ENCODE measurements around the gene OLIG1.

OLIG1 gene

DNA sequence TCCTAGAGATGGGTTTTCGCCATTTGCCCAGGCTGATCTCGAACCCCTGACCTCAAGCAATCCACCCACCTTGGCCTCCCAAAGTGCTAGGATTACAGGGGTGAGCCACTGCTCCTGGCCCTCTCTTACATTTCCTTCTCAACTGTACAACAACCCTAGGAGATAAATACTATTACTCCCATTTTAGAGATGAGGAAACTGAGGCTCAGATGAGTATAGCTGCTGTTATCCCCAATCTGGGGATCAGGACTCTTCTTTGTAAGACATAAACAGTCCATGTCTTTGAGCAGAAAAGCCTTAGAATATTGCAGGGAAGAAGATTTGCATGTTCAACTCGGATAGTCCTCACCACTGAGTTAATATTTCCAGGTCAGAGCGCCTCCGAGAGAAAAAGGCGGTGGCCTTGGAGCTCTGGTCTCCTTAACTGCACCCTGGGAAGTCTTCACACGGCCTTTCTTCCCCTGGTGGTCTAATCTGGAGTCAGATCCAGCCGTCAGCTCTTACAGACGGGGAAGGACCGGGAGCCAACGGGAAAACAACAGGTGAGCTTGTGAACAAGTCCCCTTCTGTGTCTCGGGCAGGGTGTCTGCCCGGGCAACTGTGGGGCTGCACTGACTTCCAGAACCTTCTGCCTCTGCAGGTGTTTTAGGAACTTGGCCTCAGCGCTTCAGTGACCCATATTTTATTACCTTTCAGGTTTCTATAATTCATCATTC is 5.9 kb upstream of the OLIG1 start:
- DNase-seq = no peak

DNA sequence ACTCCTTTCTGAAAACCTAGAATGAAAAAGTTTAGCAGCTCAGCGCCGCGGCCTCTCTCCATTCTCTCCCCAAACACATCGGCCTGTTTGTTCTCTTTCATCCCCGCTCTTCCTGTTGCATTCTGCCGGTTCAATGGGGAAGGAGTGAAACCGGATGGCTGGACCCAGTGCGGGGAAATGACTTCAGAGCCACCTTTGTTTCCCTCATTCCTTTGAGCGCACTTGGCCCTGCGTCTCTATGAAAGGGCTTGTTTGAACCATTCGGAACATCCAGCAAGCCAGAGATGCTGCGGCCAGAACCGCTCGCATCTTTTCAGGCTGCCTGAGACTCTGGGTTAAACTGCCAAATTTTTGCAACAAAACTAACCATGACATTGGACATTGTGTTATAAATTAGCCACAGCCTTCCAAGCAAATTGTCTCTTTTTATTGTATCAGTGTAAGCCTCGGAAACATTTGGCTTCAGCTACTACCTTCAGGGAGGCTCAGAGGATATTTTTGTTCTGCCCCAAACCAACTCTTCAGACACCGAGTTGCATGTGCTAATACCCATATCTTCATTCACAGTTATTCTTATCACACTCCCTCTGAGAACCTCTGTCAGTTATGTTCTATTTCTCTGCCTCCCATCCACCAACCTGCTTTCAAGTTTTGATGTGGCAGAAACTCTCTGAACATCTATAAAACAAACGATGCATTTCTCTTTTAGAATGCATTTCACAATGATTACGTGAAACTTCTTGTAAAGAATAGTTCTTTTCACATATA is 5.1 kb upstream of the OLIG1 start:
- DNase-seq = no peak

DNA sequence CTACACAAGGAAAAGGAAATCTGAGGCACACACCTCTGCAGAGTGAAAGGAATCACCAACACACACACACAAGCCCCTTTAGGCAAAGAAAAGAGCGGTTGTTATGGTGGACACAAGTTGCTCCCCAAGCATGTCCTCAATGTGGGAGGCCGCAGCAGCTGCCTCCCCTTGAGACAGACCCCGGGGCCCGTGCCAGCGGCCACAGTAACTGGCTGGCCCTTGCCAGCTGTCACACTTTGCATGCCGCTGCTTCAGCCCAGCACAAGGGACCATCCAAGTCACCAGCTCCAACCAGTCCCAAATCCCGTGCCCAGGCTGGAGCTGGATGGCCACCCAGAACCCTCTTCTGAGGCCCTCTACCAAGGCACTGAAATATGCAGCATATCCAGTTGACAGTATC is 2.9 kb upstream of the OLIG1 start:
- DNase-seq = no peak

DNA sequence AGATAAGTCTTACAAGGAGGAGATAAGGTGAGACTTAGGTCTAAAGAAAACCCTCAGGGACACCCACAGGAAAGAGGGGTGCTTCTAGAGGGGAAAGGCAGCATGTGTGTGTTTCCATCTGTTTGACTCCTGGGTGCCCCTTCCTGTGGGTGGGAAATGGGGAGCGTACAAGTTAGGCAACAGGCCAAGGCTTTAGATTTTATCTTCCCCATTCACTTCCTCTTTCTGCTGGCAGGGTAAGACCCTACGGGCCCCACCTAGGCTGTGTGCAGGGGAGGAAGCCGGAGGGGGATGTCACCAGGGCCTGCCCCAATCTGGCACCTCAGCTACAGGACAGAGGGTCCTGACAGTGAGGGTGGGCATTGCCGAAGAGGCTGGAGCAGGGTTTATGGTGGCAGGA is 2.5 kb upstream of the OLIG1 start:
- DNase-seq = no peak

DNA sequence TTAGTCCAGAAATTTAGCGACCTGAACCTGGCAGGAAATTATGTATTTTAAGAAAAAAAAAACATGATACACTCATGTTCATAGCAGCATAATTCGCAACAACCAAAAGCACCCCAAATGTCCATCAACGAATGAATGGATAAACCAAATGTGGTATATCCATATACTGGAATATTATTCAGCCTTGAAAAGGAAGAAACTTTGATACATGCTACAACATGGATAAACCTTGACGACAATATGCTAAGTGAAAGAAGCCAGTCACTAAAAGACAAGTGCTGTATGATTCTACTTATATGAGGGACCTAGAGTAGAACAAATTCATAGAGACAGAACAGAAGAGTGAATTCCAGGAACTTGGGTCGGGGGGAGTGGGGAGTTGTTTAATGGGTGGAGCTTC is 698 bp upstream of the OLIG1 start:
- no peak for DNase-seq

DNA sequence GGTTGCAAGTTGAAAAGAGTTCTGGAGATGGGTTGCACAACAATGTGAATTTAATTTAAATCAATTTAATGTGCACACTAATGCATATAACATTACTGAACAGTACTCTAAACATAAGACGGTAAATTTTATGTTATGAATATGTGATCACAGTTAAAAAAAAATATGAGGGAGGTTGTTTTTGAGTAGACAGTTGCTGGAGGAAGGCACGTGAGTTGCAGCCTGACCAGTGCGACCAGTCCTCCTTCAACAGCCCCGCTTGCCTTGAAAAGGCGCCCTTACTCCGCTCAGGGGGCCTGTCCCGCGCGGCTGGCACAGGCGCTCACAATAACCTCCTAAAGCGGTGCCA is 322 bp upstream of the OLIG1 start:
- no peak for DNase-seq

DNA sequence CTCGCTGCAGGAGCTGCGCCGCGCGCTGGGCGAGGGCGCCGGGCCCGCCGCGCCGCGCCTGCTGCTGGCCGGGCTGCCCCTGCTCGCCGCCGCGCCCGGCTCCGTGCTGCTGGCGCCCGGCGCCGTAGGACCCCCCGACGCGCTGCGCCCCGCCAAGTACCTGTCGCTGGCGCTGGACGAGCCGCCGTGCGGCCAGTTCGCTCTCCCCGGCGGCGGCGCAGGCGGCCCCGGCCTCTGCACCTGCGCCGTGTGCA is 730 bp downstream of the OLIG1 start:
- no peak for DNase-seq

DNA sequence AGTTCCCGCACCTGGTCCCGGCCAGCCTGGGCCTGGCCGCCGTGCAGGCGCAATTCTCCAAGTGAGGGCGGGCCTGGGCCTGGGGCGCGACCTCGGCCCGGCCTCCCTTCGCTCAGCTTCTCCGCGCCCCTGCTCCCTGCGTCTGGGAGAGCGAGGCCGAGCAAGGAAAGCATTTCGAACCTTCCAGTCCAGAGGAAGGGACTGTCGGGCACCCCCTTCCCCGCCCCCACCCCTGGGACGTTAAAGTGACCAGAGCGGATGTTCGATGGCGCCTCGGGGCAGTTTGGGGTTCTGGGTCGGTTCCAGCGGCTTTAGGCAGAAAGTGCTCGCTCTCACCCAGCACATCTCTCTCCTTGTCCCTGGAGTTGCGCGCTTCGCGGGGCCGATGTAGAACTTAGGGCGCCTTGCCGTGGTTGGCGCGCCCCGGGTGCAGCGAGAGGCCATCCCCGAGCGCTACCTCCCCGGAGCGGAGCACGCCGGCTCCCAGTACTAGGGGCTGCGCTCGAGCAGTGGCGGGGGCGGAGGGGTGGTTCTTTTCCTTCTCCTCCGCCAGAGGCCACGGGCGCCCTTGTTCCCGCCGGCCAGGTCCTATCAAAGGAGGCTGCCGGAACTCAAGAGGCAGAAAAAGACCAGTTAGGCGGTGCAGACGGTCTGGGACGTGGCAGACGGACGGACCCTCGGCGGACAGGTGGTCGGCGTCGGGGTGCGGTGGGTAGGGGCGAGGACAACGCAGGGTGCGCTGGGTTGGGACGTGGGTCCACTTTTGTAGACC is 1.2 kb downstream of the OLIG1 start:
- peak in 1 of 2 experiments; percentile 20 for DNase-seq

DNA sequence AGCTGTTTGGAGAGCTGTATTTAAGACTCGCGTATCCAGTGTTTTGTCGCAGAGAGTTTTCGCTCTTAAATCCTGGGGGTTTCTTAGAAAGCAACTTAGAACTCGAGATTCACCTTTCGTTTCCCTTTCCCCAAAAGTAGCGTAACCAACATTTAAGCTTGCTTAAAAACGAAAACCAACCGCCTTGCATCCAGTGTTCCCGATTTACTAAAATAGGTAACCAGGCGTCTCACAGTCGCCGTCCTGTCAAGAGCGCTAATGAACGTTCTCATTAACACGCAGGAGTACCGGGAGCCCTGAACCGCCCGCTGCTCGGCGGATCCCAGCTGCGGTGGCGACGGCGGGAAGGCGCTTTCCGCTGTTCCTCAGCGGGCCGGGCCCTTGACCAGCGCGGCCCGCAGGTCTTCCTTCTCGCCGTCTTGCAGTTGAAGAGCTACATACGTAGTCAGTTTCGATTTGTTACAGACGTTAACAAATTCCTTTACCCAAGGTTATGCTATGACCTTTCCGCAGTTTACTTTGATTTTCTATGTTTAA is 1.9 kb downstream of the OLIG1 start:
- DNase-seq = no peak

DNA sequence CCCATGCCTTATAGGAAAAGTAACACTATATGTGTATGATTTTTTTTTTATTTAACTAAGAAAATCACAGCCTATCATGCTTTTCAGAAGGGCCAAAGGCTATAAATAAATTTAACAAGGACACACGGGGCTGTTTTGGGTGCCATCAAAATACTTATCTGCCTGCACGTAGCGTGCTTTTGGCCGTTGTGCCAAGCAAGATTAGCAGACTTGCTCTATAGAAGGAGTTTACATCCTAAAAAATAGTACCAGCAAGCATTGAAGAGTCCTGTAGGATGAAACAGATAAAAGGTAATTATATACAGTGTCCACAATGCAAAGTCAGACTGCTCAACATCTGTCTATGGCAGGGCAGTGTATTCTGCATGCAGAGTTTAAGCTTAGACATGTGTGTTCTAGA is 3.7 kb downstream of the OLIG1 start:
- no peak for DNase-seq

DNA sequence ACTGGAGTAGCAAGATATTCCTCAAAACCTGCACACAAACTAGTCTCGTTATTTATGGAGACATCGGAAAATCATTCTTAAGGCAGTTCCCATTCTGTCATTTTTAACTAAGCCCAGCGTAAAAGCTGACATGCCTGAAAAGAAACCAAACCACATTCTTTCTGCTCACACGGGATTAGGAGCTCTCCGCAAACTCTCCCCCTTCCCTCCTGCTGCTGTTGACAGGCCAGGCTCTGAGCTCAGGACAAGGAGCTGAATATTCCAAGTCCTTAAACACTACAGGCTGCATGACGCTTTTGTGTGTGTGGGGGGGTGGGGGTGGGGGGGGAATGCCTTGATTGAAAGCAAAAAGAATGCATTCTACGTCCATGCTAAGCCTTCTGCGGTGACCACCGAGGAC is 5.2 kb downstream of the OLIG1 start:
- no peak for DNase-seq

DNA sequence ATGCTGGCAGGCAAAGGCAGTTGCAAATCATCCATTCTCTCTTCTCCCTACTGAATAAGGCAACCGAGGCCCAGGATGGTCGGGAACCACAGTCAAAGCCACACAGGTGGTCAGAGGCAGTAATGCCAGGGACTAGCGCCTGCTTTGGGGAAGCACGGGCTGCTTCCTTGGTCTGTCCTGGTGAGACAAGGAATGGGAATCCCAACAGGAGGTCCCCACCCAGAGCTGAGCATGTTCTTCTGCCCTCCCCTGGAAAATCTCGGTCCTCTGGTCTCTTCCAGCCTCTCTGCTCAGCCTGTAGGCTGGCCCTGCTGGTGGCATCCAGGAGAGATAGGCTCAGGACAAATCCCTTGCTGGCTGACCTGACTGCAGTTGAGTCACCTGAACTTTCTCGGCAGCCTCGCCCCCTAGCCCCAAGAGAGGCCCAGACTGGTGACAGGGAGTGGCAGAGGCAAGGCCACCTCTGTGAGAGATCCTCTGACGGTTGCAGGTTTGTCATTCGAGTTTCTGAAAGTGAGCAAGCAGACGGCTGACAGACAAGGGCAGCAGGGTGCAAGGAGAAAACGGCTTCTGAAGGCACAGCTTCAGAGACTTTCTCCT is 5.8 kb downstream of the OLIG1 start:
- no peak for DNase-seq

DNA sequence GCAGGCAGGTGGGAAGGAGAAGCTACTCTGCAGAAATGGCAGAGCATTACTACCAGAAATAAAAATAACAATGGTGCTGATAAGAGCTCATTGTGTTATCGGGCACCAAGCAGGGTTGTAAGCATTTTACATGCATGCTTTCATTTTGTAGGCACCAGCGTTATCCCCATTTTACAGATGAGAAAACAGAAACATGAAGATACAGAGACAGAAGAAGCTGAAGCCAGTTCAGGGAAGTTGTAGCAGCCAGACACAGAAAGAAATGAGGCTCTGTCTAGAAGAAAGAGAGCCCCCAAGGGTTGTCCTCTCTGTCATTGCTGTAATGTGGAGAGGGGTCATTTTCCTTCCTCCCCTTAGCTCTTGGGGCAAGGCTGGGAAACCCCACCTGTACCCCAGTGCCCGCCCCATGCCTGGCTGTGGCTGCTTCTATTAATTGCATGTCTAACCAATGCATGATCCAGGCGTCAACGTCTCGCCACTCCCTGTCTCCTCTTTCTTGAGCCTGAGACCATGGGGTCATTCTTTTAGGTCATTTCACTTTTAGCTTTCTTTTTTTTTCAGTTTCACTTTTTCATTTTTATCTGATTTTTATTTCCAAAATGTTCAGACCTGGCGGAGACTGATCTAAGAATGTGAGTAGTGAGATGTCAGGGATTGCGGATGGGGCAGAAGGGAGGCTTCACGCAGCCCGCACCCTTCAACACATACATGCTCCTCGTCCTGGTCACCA is 6.8 kb downstream of the OLIG1 start:
- DNase-seq = no peak

DNA sequence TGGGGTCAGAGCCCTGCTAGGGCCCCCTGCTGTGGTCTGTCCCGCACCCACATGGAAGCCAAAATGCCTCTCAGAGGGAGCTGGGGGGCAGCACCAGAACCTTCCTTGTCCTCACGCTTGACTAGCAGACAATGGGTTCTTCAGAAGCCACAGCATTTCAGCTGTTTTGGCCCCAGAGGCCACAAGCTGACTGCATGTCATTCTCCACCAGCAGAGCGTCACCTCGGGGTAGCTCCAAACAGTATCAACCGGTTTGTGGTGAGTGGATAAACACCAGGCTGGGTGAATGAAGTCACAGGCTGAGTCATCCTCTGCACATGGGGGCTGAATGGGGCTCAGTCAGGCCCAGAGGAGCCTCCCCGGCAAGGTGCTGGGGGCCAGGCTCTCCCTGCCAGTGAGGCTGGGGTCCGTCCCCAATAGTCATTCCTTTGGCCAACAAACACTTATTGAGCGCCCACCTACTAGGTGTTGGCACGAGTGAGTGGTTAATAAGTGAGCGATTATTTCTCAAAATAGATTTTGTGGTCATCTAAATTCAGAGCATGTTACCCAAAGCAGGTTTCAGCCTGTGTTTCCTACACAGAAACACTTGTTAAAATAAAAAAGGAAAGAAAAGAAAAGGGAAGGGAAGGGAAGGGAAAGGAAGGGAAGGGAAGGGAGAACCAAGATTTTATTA is 9.1 kb downstream of the OLIG1 start:
- DNase-seq = peak in 1 of 2 experiments; percentile 25

DNA sequence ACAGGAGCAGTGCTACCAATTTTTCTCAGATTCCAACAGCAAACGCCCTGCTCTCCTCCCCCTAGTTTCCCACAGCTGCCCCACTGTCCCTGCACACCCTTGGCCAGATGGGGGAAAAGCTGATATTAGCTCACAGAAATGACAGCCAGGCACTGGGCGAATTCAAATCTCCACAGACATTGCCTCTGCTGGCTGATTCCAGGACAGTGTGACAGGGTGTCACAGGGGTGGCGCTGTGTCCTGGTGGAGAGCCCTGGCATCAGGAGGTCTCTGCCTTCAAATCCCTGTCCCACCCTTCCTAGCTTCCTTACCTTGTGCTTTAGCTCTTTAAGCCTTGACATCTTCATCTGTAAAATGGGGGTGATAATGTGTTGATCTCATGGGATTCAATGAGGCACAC is 10.4 kb downstream of the OLIG1 start:
- DNase-seq = no peak

DNA sequence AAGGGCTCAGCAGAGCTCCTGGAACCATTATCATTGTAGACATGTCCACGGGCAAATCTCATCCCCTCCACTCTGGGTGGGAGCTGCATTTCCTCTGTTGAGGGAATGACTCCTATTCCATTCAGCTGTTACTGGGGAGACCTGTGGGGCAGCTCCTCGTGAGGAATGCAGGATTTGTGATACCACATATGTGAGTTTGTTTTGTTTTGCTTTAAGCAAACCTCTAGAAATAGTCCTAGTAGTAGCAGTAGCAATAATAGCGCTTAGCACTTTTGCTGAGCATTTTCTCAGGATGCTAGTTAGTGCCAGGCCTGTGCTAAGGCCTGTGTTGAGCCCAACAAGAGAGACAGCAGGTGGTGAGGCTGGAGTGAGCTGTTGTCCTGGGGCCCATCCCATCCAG is 10.8 kb downstream of the OLIG1 start:
- no peak for DNase-seq

DNA sequence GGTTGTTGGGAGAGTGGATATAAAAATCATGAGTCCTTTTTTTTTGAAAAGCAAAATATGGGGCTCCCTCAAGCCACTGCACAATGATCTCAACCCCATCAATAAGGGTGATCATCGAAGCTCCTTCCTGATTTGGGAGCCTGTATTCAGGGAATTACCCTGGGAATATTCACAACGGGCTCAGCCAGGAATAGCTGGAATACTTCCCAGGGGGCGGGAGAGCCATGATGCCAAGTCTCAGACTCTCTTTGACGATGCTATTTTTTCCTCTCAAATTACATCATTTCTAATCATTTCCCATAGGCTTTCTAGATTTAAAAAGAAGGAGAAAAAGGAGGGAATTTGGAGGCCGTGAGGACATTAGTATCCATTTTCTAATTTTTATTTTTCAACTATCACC is 18.4 kb downstream of the OLIG1 start:
- DNase-seq = no peak

DNA sequence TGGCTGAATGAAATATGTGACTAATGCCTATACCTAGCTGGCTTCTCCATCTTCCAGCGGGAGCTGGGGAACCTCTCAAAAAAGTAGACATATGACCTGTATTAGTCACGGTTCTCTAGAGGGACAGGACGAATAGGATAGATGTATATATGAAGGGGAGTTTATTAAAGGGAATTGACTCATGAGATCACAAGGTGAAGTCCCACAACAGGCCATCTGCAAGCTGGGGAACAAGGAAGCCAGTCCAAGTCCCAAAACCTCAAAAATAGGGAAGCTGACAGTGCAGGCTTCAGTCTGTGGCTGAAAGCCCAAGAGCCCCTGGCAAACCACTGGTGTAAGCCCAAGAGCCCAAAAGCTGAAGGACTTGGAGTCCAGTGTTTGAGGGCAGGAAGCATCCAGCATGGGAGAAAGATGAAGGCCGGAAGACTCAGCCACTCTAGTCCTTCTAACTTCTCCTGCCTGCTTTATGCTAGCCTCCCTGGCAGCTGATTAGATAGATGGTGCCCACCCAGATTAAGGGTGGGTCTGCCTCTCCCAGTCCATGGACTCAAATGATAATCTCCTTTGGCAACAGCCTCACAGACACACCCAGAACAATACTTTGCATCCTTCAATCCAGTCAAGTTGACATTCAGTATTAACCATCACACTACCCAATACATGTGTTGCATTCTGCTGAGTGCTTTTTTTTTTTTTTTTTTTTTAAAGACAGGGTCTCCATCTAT is 19.6 kb downstream of the OLIG1 start:
- no peak for DNase-seq

DNA sequence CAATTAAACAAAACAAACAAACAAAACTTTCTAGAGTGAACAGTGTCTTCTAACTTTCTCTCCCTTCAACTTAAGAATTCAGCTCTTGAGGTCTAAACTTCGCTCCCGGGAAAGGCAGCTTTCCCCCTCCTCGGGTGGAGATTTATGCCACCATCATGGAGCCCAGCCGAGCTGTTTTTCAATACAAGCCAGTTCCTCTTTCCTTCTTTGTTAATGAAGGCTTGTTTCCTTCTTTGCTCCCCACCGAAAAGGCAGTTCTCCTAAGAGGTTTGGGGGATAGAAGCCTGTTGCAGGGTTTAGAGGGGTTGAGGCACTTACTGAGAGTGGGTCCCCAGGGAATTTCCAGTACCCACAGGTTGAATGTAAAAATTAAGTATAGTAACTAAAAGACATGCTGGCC is 26.5 kb downstream of the OLIG1 start:
- DNase-seq = no peak

DNA sequence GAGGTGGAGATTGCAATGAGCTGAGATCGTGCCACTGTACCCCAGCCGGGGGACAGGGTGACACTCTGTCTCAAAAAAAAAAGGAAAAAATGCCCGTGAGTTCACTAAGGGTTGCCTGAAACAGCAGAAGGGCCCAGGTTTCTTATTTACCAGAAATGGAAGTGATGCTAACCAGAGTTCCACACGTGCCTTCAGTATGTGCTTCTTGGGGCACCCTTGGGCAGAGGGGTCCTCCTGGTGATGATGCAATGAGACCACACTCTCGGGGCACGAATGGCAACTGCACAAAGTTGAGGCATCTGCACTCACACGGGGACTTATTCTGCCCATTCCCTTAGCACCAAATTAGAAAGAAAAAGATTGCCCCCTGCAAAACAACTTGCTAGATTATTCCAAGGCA is 29.2 kb downstream of the OLIG1 start:
- no peak for DNase-seq

DNA sequence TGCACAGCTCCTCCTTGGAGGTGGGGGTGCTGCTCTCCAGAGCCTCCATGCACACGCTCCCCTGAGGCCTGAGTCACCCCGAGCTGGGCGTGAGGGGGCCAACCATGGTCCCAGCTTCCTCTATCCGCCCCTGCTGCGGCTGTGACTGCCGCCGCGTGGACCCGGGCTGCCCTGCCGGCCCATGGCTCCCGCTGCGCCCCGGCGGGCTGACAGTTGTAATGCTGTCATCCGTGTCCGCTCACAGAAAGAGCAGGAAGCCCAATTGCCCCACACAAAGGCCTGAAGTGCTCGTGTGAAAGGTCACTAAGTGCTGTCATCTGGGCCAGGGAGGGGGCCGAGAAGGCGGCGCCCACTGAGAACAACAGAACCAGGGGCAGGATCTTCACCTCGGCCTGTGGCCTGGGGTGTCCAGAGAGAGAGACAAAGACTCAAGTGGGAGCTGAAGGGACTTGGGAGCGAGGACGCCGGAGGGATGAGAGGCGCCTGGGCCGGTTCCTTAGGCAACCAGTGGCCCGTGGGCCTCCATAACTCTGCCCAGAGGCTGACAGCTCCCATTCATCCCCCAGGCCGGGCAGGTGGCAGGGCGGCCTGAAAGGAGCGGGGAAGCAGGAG is 31.5 kb downstream of the OLIG1 start:
- DNase-seq = no peak
